AG09319 (cell line): Measurements from ENCODE around the gene FAP.

Experiments
- DNase-seq: peaks from one replicate; pipeline ENCODE4 v3.0.0-alpha.2; 2010; ENCODE audit warnings: low read depth; ENCODE audit errors: extremely low read depth
- CTCF ChIP-seq: IDR thresholded peaks from 2 replicates; pipeline ENCODE4 v1.5.1; 2011; ENCODE audit warnings: low read depth, mild to moderate bottlenecking, inconsistent platforms, low read length, moderate library complexity

FAP gene

GRCh38 chr2:162175714-162176113 is 67.5 kb downstream of the FAP start:
- no peak for TF ChIP-seq CTCF
- no peak for DNase-seq

GRCh38 chr2:162174746-162175145 is 68.5 kb downstream of the FAP start:
- no peak for DNase-seq
- no peak for TF ChIP-seq CTCF

GRCh38 chr2:162172802-162173370 is 70.4 kb downstream of the FAP start:
- DNase-seq: no peak
- TF ChIP-seq CTCF: no peak

- no peak for TF ChIP-seq CTCF
- no peak for DNase-seq
Measured at GRCh38 chr2:162166745-162167144, 76.5 kb downstream of the FAP start.

GRCh38 chr2:162166174-162166573 is 77.1 kb downstream of the FAP start:
- no peak for TF ChIP-seq CTCF

GRCh38 chr2:162164802-162165201 is 78.4 kb downstream of the FAP start:
- no peak for TF ChIP-seq CTCF
- no peak for DNase-seq

More at GRCh38 chr2:162166174-162166573, 77.1 kb downstream of the FAP start:
- no peak for DNase-seq

- DNase-seq: no peak
- no peak for TF ChIP-seq CTCF
Measured at GRCh38 chr2:162159446-162159845, 83.8 kb downstream of the FAP start.
